GM12874 (cell line): Measurements from ENCODE around the gene FGF14.

Source experiments
- TF ChIP-seq, protein P1 (sequence below): IDR thresholded peaks from 2 replicates; pipeline ENCODE4 v1.5.1; 2011; ENCODE audit warnings: low read depth, mild to moderate bottlenecking, control low read depth, low read length, moderate library complexity; ENCODE audit not compliant: insufficient read depth

Gene FGF14

DNA sequence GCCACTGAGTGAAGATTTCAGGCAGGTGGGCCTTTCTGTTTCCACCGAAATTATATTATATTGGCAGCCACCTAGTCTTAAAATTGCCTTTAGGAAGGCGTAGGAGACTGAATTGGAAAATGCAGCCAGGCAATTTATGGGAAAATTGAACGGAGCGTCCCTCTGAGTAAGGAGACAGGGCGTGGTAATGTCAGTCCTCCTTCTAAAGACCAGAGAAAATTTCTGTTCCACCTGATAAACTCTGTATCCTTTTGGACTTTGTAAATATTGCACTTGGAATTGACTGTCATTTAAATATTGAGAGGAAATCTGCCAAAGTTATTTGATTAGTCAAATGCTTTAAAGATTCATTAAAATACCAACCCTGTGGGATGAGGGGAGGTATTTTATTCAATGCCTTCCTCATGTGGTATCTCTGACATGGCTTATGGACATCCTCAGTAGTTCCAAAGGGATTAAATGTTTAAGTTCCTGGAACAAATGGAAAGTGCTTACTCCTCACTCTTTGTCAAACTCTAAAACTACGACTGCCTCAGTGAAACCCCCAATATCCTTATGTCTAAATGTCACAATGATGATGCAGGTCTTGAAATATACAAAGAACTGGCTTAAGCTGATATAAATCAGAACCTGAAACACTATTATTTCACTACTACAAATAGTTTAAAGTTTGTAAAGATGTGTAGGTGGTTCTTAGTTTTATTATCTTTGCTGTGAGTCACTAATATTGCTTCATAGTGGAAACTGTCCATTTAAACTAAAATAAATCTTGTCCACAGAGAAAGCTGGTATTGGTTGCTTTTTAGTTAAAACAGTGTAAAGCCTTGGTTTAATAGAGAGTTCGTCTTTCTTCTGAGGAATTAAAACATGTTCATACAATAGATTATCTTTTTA, 203.2 kb downstream of the FGF14 start:
- TF ChIP-seq, protein P1, sequence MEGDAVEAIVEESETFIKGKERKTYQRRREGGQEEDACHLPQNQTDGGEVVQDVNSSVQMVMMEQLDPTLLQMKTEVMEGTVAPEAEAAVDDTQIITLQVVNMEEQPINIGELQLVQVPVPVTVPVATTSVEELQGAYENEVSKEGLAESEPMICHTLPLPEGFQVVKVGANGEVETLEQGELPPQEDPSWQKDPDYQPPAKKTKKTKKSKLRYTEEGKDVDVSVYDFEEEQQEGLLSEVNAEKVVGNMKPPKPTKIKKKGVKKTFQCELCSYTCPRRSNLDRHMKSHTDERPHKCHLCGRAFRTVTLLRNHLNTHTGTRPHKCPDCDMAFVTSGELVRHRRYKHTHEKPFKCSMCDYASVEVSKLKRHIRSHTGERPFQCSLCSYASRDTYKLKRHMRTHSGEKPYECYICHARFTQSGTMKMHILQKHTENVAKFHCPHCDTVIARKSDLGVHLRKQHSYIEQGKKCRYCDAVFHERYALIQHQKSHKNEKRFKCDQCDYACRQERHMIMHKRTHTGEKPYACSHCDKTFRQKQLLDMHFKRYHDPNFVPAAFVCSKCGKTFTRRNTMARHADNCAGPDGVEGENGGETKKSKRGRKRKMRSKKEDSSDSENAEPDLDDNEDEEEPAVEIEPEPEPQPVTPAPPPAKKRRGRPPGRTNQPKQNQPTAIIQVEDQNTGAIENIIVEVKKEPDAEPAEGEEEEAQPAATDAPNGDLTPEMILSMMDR: no peak

DNA sequence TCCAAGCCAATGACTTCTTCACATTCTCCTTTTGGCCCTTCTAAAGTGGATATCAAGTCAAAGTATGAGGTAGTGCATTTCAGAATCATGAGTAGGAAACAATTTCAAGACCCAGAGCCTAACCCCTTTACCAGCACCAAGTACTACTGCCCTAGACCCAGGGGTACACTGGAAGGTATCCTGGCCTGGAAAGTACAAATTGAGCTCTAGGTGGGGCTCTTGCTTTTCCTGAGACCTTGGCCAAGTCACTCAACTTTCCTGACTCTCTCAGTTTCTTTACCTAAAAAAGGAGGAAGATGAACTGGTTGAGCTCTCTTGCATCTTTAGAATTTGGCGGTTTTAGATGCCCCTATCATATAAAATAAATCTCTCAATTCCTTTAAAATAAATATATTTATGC, 204.7 kb downstream of the FGF14 start:
- TF ChIP-seq, protein P1: no peak

DNA sequence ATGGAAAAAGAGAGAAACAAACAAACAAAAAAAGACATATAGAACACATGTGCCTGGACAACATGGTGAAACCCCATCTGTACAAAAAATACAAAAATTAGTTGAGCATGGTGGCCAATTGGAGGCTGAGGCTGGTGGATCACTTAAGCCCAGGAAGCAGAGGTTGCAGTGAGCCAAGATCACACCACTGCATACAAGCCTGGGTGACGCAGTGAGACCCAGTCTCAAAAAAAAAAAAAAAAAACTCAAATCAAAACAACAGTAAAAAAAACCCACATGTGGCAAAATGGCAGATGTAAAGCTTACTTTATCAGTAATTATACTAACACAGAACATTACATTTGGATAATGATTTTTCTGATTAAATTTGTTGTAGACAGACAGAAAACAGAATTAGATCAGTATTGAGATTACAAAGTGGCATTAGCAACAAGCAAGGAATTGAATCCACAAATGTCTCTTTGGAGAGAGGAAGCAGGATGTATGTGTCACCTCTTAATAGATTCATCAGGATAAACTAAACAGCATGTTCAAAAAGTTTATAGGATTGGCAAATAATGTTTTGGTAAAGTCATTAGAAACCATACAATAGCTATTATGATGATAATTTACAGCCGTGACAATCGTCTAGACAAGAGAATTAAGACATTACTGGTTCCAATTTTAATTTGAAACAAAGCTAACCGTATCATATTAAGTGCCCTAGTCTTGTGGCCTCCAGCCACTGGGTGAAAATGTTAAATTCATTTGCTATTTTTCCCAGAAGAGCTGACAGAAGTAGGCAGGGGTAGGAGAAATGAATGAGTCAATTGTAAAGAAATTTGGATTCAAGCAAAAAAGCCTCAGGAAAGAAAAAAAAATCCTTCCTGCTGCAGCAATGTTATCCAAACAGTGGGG, 206.0 kb downstream of the FGF14 start:
- TF ChIP-seq, protein P1: no peak

DNA sequence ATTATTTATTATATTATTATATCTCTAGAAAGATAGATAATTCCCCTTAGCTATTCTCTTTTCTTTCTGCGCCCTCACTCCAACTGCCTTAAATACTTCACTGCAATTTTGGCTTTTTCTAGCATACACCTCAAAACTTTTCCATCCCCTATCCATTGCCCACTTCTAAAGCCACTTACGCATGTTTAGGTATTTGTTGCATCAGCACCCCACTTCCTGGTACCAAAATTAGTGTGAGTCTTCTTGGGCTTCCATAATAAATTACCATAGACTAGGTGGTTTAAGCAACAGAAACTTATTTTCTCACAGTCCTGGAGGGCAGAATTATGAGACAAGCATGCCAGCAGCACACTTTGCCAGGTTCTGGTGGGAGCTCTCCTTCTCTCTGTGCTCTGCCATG, 209.0 kb downstream of the FGF14 start:
- TF ChIP-seq, protein P1: no peak

DNA sequence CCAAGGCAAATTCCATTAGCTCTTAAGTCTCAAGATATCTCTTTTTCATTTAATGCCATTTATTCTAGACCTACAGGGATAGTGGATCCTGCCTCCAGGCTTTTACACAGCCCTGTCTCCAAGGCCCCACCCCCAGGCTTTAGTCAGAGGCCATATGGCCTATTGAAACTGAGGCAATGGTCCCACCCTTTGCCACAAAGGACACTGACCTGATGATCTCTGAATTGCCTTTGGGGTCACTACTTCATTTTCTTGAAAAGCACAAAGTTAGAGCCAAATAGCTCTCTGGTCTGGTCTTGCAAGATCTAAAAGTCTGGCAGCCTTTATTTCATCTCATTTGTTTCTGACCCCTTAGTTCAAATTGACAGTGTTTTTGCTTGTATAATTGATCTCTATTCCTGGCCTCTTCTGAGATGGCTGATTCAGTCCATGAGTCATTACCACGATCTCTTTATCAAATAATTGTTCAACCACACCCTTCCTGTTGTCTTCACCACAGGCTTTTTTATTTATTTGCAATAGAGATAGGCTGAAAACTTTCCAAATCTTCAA, 209.8 kb downstream of the FGF14 start:
- TF ChIP-seq, protein P1: no peak

DNA sequence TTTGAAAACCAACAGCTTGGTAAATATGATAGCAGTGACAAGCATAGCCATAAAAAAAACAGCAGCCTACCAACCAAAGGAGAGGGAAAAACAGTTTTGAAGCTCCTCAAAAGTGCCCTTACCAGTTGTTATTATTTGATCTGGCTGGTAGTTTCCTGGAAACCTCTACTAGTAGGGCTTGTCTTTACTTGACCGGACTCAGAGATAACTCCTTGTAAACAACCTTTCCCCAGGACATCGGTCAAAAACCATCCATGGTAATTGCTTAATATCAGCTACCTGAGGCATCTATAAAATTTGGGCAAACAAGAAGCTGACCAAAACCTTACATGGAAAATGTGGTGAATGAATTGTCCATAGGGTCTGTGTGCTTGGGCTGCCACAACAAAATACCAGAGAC, 210.9 kb downstream of the FGF14 start:
- TF ChIP-seq, protein P1: no peak

DNA sequence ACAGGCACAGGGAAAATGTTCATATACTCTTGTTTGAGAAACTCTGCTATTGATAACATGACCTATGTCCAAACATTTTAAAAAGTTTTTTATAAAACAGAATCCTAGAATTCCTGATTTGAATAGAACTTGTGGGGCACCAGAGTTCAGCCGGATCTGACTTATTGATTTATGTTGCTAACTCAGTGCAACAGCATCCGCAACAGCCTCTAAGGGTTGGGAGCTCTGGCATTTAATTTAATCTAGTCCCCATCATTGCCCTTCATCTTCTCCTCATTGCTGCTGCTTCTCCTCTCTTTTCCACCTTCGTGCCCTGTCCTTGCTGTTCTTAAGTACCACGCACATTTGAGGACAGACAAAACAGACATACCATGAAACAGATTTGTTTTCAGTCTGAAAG, 214.5 kb downstream of the FGF14 start:
- TF ChIP-seq, protein P1: no peak
